Fibroblast of pulmonary artery (primary cell): Measurements from ENCODE around the gene PRRT1B.

Experiments
- DNase-seq: peaks from one replicate; pipeline ENCODE4 v3.0.0-alpha.2; 2010; ENCODE audit warnings: low read depth
- H3K4me3 ChIP-seq: replicated peaks from 2 replicates; pipeline ENCODE4 v1.5.1; 2011; ENCODE audit warnings: low read depth, mild to moderate bottlenecking, control low read depth, low read length, moderate library complexity
- CTCF ChIP-seq: IDR thresholded peaks from 2 replicates; pipeline ENCODE4 v1.5.1; 2011; ENCODE audit warnings: mild to moderate bottlenecking, control low read depth, low read length, inconsistent platforms; ENCODE audit errors: missing control alignments

PRRT1B gene

DNA sequence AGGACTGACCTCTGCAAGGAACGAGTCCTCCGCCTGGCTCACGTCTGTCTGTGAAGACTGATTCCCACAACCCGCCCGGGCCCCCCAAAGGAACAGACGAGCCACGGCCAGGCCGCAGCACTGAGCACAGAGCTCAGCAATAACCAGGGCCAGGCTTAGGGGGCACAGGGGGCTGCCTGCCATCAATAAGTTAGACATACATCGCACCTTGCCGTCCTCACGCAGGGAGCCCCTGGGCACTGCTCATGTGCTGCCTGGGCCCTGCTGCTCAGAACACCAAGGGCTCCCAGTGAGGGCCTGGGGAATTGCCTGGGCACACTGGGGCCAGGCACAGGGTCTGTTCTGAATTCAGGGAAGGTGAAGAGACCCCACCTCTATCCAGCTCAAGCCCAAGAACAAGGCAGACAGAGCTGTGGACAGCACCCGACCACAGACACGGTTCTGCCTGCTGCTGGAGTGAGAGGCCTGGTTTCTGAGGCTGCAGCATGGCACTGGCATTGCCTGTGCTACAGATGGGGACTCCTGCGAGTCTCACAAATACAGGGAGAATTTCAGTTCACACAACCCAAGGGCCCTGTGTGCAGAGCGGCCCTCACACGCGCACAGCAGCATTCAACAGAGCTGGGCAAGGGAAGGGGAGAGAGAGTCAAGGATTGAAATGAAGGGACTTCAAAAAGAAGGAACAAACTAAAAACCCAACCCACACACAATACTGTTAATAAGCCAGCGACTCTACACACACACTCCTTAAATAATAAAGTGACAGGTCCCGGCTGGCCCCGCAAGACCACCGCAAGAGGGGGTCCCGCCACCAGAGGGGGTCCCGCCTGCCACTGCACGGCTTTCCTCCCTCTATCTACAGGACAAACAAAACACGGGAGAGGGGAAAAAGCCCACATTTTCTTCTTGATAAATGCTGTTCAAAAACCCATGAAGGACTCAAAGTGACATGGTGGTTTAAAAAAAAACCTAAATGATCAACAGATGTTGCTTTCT is 32.0 kb downstream of the PRRT1B start:
- TF ChIP-seq CTCF: no peak
- DNase-seq: no peak
- no peak overlapping the region for H3K4me3 ChIP-seq

- TF ChIP-seq CTCF: no peak
- no peak for DNase-seq
- no peak overlapping the region for H3K4me3 ChIP-seq
These were observed 32.7 kb downstream of the PRRT1B start for GRCh38 chr9:131578021-131578420.

GRCh38 chr9:131578731-131579504 is 33.6 kb downstream of the PRRT1B start:
- no peak for TF ChIP-seq CTCF
- no peak for DNase-seq
- no peak overlapping the region for H3K4me3 ChIP-seq

DNA sequence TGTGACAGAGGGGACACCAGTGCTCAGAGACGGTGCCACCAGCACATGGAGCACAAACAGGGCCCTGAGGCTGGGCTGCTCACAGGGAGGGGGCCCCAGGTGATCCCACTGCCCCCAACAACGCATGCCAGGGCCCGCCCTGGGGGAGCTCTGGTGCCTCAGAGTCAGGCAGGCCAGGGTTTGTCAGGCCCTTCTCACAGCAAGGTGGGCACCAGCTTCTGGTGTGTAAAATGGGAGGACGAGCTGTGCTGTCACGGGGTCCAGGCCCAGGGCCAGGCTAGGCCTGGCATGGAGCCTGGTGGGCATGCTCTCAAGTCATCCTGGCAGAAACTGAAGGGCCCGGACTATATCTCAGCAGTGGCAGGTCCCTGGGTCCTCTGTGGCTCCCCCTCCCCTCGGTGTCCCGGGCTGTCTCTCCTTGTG is 34.5 kb downstream of the PRRT1B start:
- TF ChIP-seq CTCF: no peak
- H3K4me3 ChIP-seq: no peak overlapping the region
- no peak for DNase-seq

DNA sequence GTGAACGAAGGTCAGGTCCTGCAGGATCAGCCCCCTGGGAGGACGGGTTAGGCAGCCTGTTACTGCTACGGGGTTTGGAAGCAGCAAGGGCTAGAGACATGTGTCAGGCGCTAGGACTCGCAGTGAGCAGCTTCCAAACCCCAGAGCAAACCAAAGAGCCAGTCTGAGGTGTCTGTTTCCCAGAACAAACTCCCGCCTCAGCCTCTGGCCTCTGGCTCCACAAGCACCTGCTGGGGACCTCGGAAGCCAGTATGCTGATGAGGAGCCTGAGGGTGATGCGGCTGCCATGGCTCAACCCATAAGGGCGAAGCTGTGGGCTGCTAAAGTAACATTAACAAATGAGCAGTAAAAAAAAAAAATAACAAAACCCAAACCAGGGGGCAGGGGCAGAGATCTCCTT is 35.0 kb downstream of the PRRT1B start:
- no peak for DNase-seq
- H3K4me3 ChIP-seq: no peak overlapping the region
- TF ChIP-seq CTCF: no peak

GRCh38 chr9:131582056-131582455 is 36.7 kb downstream of the PRRT1B start:
- no peak for DNase-seq
- no peak for TF ChIP-seq CTCF
- no peak overlapping the region for H3K4me3 ChIP-seq
